Natural killer cell (primary cell): ENCODE data around the gene SUMF1. TPM values are rescaled to one million over a fixed set of nuclear protein-coding genes. Genes with fewer than 3 reads are reported as not detected.

ENCODE experiments used
- ATAC-seq, 3 donors: fragments of 150-1000 bp in 2 of 3; fragments of 200-7000 bp in 1 of 3; cut with Tn5 transposase; 1 replicate in 1 of 3; 2 replicates in 2 of 3; pipeline ENCODE4 v1.10.0; 2021; ENCODE audit warnings: mild to moderate bottlenecking in 2 of 3, moderate library complexity in 2 of 3
- DNase-seq, 2 donors: peaks; one replicate each; pipeline versions ENCODE4 v3.0.0 to v3.0.0-alpha.2; 2013 to 2021; ENCODE audit warnings: mixed read lengths in 1 of 2
- H3K27ac ChIP-seq: one replicate; pipeline ENCODE4 v1.5.1; 2013; ENCODE audit warnings: mild to moderate bottlenecking, low read length
- H3K27me3 ChIP-seq: one replicate; pipeline ENCODE4 v1.6.1; 2013; ENCODE audit warnings: low read length; ENCODE audit not compliant: control insufficient read depth, insufficient read depth
- H3K36me3 ChIP-seq: one replicate; pipeline ENCODE4 v1.6.1; 2013; ENCODE audit warnings: low read length; ENCODE audit not compliant: control insufficient read depth, insufficient read depth
- H3K4me1 ChIP-seq: one replicate; pipeline ENCODE4 v1.6.1; 2013; ENCODE audit warnings: low read length; ENCODE audit not compliant: control insufficient read depth, insufficient read depth
- H3K4me3 ChIP-seq: one replicate; pipeline ENCODE4 v1.5.1; 2013; ENCODE audit warnings: low read length
- H3K9me3 ChIP-seq: one replicate; pipeline ENCODE4 v1.6.1; 2013; ENCODE audit warnings: low read length; ENCODE audit not compliant: control insufficient read depth, insufficient read depth
- H3K27ac Mint-ChIP-seq, 2 donors: one replicate each; pipeline ENCODE4 v1.8.0; 2022; ENCODE audit warnings: mild to moderate bottlenecking in 2 of 2, mixed read lengths in 2 of 2, moderate library complexity in 1 of 2
- H3K27me3 Mint-ChIP-seq, 2 donors: one replicate each; pipeline ENCODE4 v1.8.0; 2022; ENCODE audit warnings: low read depth in 2 of 2, mixed read lengths in 2 of 2
- H3K36me3 Mint-ChIP-seq: one replicate; pipeline ENCODE4 v1.8.0; 2022; ENCODE audit warnings: mixed read lengths
- H3K4me1 Mint-ChIP-seq, 2 donors: one replicate each; pipeline ENCODE4 v1.8.0; 2022; ENCODE audit warnings: mixed read lengths in 2 of 2
- H3K4me3 Mint-ChIP-seq: one replicate; pipeline ENCODE4 v1.8.0; 2022; ENCODE audit warnings: mild to moderate bottlenecking, moderate library complexity, mixed read lengths
- H3K9me3 Mint-ChIP-seq, 2 donors: one replicate each; pipeline ENCODE4 v1.8.0; 2022; ENCODE audit warnings: mixed read lengths in 2 of 2
- WGBS: methylation state at CpG from one replicate; pipeline ENCODE4 v1.1.7; 2013; ENCODE audit warnings: missing lambda C conversion rate; ENCODE audit not compliant: insufficient coverage; 5-methylcytosine and 5-hydroxymethylcytosine counted together
- intact Hi-C: fragments of 100-400 bp; cut with micrococcal nuclease; formaldehyde crosslinking; loops from one replicate; pipeline ENCODE4 v1.14.2; 2022
- total RNA-seq, 4 donors: library from RNA; stranded (reverse); fragments of 120-200 nt in 1 of 4; gene quantifications; one replicate each; pipeline versions ENCODE4 v1.2.3 to v1.2.4, GENCODE V29; 2013 to 2022
- TF ChIP-seq, protein P1 (sequence below): fragments of 200-600 bp; IDR thresholded peaks from one replicate; pipeline ENCODE4 v1.8.0; 2022; ENCODE audit warnings: antibody characterized with exemption

The SUMF1 gene
- total RNA-seq: 10 to 100 TPM; 16.3 to 19.8 (median 19.3) TPM
- 35.9 TPM for total RNA-seq (2013)

DNA sequence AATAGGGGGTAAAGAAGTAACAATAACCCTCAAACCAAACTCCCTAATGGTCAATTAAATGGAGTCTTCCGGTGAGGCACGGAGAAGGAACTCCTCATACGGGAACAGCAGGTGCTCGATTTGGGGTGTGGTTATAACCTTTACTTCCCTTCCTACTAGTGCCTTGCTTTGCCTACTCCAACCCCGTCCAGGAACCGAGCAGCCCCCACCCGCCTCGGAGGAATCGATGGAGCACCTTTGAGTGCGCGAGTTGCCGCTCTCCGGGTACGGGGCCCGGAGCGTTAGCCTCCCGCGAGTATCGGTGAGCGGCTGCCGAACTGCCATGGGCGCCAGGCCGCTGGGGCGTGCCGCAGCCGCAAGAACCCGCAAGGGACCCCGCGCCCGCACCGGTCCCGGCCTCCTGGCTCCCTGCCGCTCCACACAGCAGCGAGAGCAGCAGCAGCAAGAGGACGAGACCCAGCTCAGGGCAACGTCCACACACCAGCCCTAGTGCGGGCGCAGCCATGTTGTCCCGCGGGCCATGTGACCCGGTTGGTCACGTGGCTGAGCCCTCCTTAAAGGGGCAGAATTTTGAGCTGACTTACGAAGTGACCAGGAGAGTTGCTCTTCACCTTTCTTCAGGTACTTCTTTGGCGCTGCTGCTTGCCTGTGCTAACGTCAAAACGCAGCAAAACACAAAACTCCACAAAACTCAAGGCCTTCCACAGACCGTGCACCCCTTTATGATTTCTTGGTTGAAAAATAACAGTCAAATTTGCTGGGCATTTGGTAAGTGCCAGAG, at the start of gene SUMF1:
Gene SUMF1, minus strand, starts transcription at position 529 of the 781 bp plus-strand sequence. Its CDS starts 24 bp downstream, at position 505.
- DNase-seq: peak; percentile 72 to 84
- no peaks in the 10 kb centered on the region for H3K9me3 Mint-ChIP-seq
- H3K36me3 Mint-ChIP-seq: no peaks in the 10 kb centered on the region
- peak within 1 kb of the TSS; percentile 87 for H3K4me3 Mint-ChIP-seq
- peak within 1 kb of the TSS; percentile 71 for H3K27ac ChIP-seq
- H3K4me1 Mint-ChIP-seq: peaks cover 14 to 22% of the 10 kb centered on the region in 2 donors
- TF ChIP-seq, protein P1, sequence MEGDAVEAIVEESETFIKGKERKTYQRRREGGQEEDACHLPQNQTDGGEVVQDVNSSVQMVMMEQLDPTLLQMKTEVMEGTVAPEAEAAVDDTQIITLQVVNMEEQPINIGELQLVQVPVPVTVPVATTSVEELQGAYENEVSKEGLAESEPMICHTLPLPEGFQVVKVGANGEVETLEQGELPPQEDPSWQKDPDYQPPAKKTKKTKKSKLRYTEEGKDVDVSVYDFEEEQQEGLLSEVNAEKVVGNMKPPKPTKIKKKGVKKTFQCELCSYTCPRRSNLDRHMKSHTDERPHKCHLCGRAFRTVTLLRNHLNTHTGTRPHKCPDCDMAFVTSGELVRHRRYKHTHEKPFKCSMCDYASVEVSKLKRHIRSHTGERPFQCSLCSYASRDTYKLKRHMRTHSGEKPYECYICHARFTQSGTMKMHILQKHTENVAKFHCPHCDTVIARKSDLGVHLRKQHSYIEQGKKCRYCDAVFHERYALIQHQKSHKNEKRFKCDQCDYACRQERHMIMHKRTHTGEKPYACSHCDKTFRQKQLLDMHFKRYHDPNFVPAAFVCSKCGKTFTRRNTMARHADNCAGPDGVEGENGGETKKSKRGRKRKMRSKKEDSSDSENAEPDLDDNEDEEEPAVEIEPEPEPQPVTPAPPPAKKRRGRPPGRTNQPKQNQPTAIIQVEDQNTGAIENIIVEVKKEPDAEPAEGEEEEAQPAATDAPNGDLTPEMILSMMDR: no peak
- WGBS: under 1% methylated on average over 43 of the region's 47 CpGs
- H3K27ac Mint-ChIP-seq: peak within 1 kb of the TSS; percentile 78 to 89
- intact Hi-C loops: loop anchor here (1.0 to 2.0 kb wide), 3 partner anchors 26 to 116 kb away; partner anchors contain the start of gene ITPR1
- H3K4me3 ChIP-seq: peak within 1 kb of the TSS; percentile 84
- peak; percentile 94 to 99 (median 94) for ATAC-seq
- no peaks in the 10 kb centered on the region for H3K36me3 ChIP-seq
- H3K27me3 Mint-ChIP-seq: peaks cover 1% of the 10 kb centered on the region in 2 donors
- H3K9me3 ChIP-seq: no peaks in the 10 kb centered on the region
- no peaks in the 10 kb centered on the region for H3K27me3 ChIP-seq
- peaks cover 8% of the 10 kb centered on the region for H3K4me1 ChIP-seq

DNA sequence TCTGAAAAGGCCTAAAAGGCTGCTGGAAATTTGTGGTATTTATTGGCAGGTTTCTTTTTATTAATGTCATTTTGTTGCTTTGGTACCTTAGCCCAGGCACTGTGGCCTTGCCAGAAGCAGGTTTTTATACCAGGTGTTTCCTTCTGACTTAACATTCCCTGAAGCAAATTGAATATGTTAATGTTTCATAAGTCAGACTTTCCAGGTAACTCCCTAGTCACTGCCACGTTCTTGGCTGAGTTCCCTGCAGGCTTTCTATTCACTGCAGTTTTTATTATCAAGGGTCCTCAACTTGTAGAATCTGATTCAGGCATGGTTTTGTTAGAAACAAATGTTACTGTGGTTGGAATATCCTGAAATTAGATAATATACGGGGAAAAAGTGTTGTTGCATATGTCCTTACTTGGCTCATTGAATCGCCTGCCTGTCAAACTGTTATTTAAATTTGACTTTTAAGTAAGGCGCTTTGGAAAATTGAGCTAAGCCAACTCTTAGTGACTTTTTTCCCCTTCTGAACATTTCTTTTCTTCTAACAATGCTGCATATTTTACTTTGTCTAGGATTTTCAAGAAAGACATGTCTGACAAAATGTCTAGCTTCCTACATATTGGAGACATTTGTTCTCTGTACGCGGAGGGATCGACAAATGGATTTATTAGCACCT, 49.0 kb upstream of the SUMF1 start:
- no peak overlapping the region for H3K4me3 ChIP-seq
- no peak for ATAC-seq
- no peaks in the 10 kb centered on the region for H3K27me3 ChIP-seq
- no peaks in the 10 kb centered on the region for H3K27me3 Mint-ChIP-seq
- no peaks in the 10 kb centered on the region for H3K9me3 ChIP-seq
- H3K27ac Mint-ChIP-seq: no peak overlapping the region
- TF ChIP-seq, protein P1: no peak
- DNase-seq: no peak
- intact Hi-C loops: no loop called here
- peaks cover 18% of the 10 kb centered on the region for H3K4me1 ChIP-seq
- H3K27ac ChIP-seq: no peak overlapping the region
- WGBS: 84% methylated on average over 7 of the region's 7 CpGs
- no peaks in the 10 kb centered on the region for H3K9me3 Mint-ChIP-seq
- H3K36me3 ChIP-seq: no peaks in the 10 kb centered on the region
- peaks cover 24 to 31% of the 10 kb centered on the region in 2 donors for H3K4me1 Mint-ChIP-seq
- H3K36me3 Mint-ChIP-seq: no peaks in the 10 kb centered on the region
- no peak overlapping the region for H3K4me3 Mint-ChIP-seq

DNA sequence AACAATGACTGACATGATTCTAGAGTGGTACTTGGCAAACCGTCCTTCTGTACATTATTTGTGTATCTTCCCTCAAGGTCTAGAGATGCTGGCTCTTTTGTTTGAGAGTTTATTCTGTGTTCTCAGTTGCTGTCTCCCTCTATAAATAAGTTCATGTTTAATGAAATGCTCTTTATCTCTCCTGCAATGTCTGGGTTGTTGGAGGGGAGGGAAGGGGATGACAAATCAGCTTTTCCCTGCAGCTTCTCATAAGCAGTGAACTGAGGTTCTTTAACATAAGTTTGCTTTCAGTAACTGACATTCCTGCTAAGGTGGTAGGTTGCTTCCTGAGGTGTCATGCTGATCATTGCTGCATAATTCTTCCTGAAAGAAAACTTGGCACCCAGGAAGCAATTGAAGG, 47.8 kb upstream of the SUMF1 start:
- Histone ChIP-seq H3K4me3 (no peak overlapping the region), H3K4me1 (peaks cover 18% of the 10 kb centered on the region), H3K27ac (no peak overlapping the region), H3K27me3 (no peaks in the 10 kb centered on the region), H3K9me3 (no peaks in the 10 kb centered on the region), H3K36me3 (peaks cover under 1% of the 10 kb centered on the region)
- no peak for ATAC-seq
- H3K36me3 Mint-ChIP-seq: no peaks in the 10 kb centered on the region
- DNase-seq: no peak
- no peaks in the 10 kb centered on the region for H3K9me3 Mint-ChIP-seq
- 75% methylated on average over 1 of the region's 1 CpG for WGBS
- H3K27me3 Mint-ChIP-seq: no peaks in the 10 kb centered on the region
- peaks cover 22 to 30% of the 10 kb centered on the region in 2 donors for H3K4me1 Mint-ChIP-seq
- intact Hi-C loops: no loop called here
- TF ChIP-seq, protein P1: no peak
- no peak overlapping the region for H3K4me3 Mint-ChIP-seq
- no peak overlapping the region for H3K27ac Mint-ChIP-seq
